AG04450 (cell line): ENCODE data around the gene FADS6. TPM values are rescaled to one million over a fixed set of nuclear protein-coding genes. Genes with fewer than 3 reads are reported as not detected.
"Not testable (repeated sequence)": the region's sequence is repeated elsewhere in the genome, so short reads cannot be mapped to it uniquely, and the experiment has no call there.

Experiments used
- CTCF ChIA-PET: fragments of 300-600, 350-600 bp; formaldehyde crosslinking; extraction: SDS; loops from one replicate; lab custom pipeline; 2022; ENCODE audit warnings: antibody characterized with exemption, inconsistent platforms; lab: Charles Lee
- POLR2A ChIA-PET: fragments of 350-600 bp; formaldehyde crosslinking; extraction: SDS; loops from one replicate; lab custom pipeline; 2021; ENCODE audit warnings: antibody characterized with exemption, inconsistent platforms; lab: Yijun Ruan, JAX
- DNase-seq: peaks from one replicate; pipeline ENCODE4 v3.0.0-alpha.2; 2011; ENCODE audit warnings: low read depth, low spot score
- H3K27ac ChIP-seq: one replicate; pipeline ENCODE4 v1.5.1; 2012; ENCODE audit warnings: low read depth, low read length, control low read depth
- H3K27me3 ChIP-seq: one replicate; pipeline ENCODE4 v1.6.0; 2012; ENCODE audit warnings: low read length; ENCODE audit not compliant: control insufficient read depth, insufficient read depth
- H3K4me3 ChIP-seq: 2 replicates; pipeline ENCODE4 v1.5.1; 2011; ENCODE audit warnings: mild to moderate bottlenecking, low read depth, low read length, control low read depth
- H3K9me3 ChIP-seq: 2 replicates; pipeline ENCODE4 v1.5.1; 2012; ENCODE audit warnings: low read length; ENCODE audit not compliant: control insufficient read depth, insufficient read depth
- CTCF ChIP-seq: IDR thresholded peaks from 2 replicates; pipeline ENCODE4 v1.5.1; 2011; ENCODE audit warnings: low read depth, low read length, control low read depth, inconsistent platforms
- polyA plus RNA-seq: library from polyadenylated mRNA; depleted of rRNA; stranded (reverse); fragments of >200 nt; gene quantifications from 2 replicates; pipeline ENCODE4 v1.2.3, GENCODE V29; 2011

FADS6 gene
- polyA plus RNA-seq, 1 experiment: not detected

- CTCF ChIA-PET: interaction anchor here (0.6 to 1.8 kb wide), 4 partner anchors 39 to 275 kb away, joined by 3 to 10 read pairs (median 6); no protein-coding TSS in a partner anchor
- TF ChIP-seq CTCF: no peak
- POLR2A ChIA-PET: no interaction called here
- no peak for DNase-seq
- no peaks in the 10 kb centered on the region; the same call in 1 of the 2 replicates for H3K9me3 ChIP-seq
- peaks cover 56% of the 10 kb centered on the region for H3K27me3 ChIP-seq
- no peak overlapping the region for H3K27ac ChIP-seq
- H3K4me3 ChIP-seq: no peak overlapping the region
These were observed 25.5 kb upstream of the FADS6 start for GRCh38 chr17:74918906-74919305.

- ChIA-PET CTCF (no interaction called here), POLR2A (no interaction called here)
- no peak for DNase-seq
- no peak for TF ChIP-seq CTCF
- H3K4me3 ChIP-seq: no peak overlapping the region
- no peak overlapping the region for H3K27ac ChIP-seq
- H3K27me3 ChIP-seq: peaks cover 44% of the 10 kb centered on the region
- H3K9me3 ChIP-seq: no peaks in the 10 kb centered on the region; the same call in 1 of the 2 replicates
These were observed 24.0 kb upstream of the FADS6 start for GRCh38 chr17:74917430-74917829.

- Histone ChIP-seq H3K27me3 (peaks cover 38% of the 10 kb centered on the region), H3K27ac (no peak overlapping the region), H3K9me3 (no peaks in the 10 kb centered on the region; the same call in 1 of the 2 replicates), H3K4me3 (no peak overlapping the region)
- no peak for DNase-seq
- TF ChIP-seq CTCF: no peak
- ChIA-PET CTCF (interaction anchor here (2.4 kb wide), 1 partner anchor 45 kb away, joined by 6 read pairs; no protein-coding TSS in a partner anchor), POLR2A (no interaction called here)
These were observed 23.4 kb upstream of the FADS6 start for GRCh38 chr17:74916851-74917199.

- no peak for DNase-seq
- H3K9me3 ChIP-seq: no peaks in the 10 kb centered on the region; the same call in 1 of the 2 replicates
- no peak for TF ChIP-seq CTCF
- H3K27ac ChIP-seq: no peak overlapping the region
- peaks cover 33% of the 10 kb centered on the region for H3K27me3 ChIP-seq
- ChIA-PET POLR2A (no interaction called here), CTCF (interaction anchor here (2.4 kb wide), 1 partner anchor 45 kb away, joined by 6 read pairs; no protein-coding TSS in a partner anchor)
- H3K4me3 ChIP-seq: no peak overlapping the region
These were observed 22.9 kb upstream of the FADS6 start for GRCh38 chr17:74916136-74916850.

- CTCF ChIA-PET, DNase-seq, H3K9me3 ChIP-seq, H3K27me3 ChIP-seq, H3K27ac ChIP-seq, H3K4me3 ChIP-seq, POLR2A ChIA-PET: not testable (repeated sequence)
These were observed 18.0 kb upstream of the FADS6 start for GRCh38 chr17:74911423-74911822.

GRCh38 chr17:74909097-74909496 is 15.7 kb upstream of the FADS6 start:
- DNase-seq, H3K27me3 ChIP-seq, H3K27ac ChIP-seq, H3K9me3 ChIP-seq, CTCF ChIA-PET, H3K4me3 ChIP-seq, POLR2A ChIA-PET: not testable (repeated sequence)
